Neural cell (in vitro differentiated cells): ENCODE measurements around the gene AHI1. TPM values are rescaled to one million over a fixed set of nuclear protein-coding genes. Genes with fewer than 3 reads are reported as not detected.

ENCODE experiments used
- H2AFZ ChIP-seq: fragments of 200-600, 300-800 bp; sonication (generic), shearing (Covaris generic); 2 replicates; pipeline ENCODE4 v1.6.0; 2014; ENCODE audit warnings: low read depth, mild to moderate bottlenecking, antibody characterized with exemption, low read length, moderate library complexity
- H3F3A ChIP-seq: fragments of 200-600 bp; shearing (Covaris generic); 2 replicates; pipeline ENCODE4 v1.6.1; 2016; ENCODE audit warnings: mild to moderate bottlenecking, moderate library complexity, mixed read lengths, antibody characterized with exemption, low read length; ENCODE audit not compliant: insufficient read depth, poor library complexity, severe bottlenecking
- H3K27ac ChIP-seq: fragments of 200-600, 300-800 bp; sonication (generic), shearing (Covaris generic); 2 replicates; pipeline ENCODE4 v1.5.1; 2014; ENCODE audit warnings: mild to moderate bottlenecking, low read length, moderate library complexity
- H3K27me3 ChIP-seq: fragments of 300-800, 200-600 bp; sonication (generic), shearing (Covaris generic); 2 replicates; pipeline ENCODE4 v1.6.0; 2014; ENCODE audit warnings: mild to moderate bottlenecking, low read depth, low read length, moderate library complexity; ENCODE audit not compliant: insufficient read depth
- H3K36me3 ChIP-seq: fragments of 300-800, 200-600 bp; sonication (generic), shearing (Covaris generic); 2 replicates; pipeline ENCODE4 v1.5.1; 2014; ENCODE audit warnings: mild to moderate bottlenecking, antibody characterized with exemption, low read length, moderate library complexity; ENCODE audit not compliant: insufficient read depth
- H3K4me2 ChIP-seq: fragments of 300-800, 200-600 bp; sonication (generic), shearing (Covaris generic); 2 replicates; pipeline ENCODE4 v1.6.0; 2014; ENCODE audit warnings: mild to moderate bottlenecking, low read length
- H3K4me3 ChIP-seq: fragments of 300-800, 200-600 bp; sonication (generic), shearing (Covaris generic); 2 replicates; pipeline ENCODE4 v1.5.1; 2014; ENCODE audit warnings: mild to moderate bottlenecking, low read length, moderate library complexity
- H3K79me2 ChIP-seq: fragments of 200-600 bp; shearing (Covaris generic); replicated peaks from 2 replicates; pipeline ENCODE4 v1.6.0; 2014; ENCODE audit warnings: mild to moderate bottlenecking, low read length, moderate library complexity; ENCODE audit not compliant: insufficient read depth
- H3K9ac ChIP-seq: fragments of 300-800, 200-600 bp; sonication (generic), shearing (Covaris generic); 2 replicates; pipeline ENCODE4 v1.6.1; 2016; ENCODE audit warnings: mild to moderate bottlenecking, low read length, mixed read lengths
- H3K9me2 ChIP-seq: fragments of 200-600 bp; shearing (Covaris generic); 2 replicates; pipeline ENCODE4 v1.6.1; 2016; ENCODE audit warnings: mild to moderate bottlenecking, low read length, mixed read lengths; ENCODE audit not compliant: insufficient read depth
- H3K9me3 ChIP-seq: fragments of 200-600, 300-800 bp; sonication (generic), shearing (Covaris generic); 2 replicates; pipeline ENCODE4 v1.6.1; 2016; ENCODE audit warnings: mild to moderate bottlenecking, mixed run types, low read length, moderate library complexity, mixed read lengths
- H4K20me1 ChIP-seq: fragments of 200-600 bp; shearing (Covaris generic); 2 replicates; pipeline ENCODE4 v1.6.1; 2016; ENCODE audit warnings: mild to moderate bottlenecking, mixed run types; ENCODE audit not compliant: insufficient read depth
- EP300 ChIP-seq: fragments of 450-650 bp; conservative IDR thresholded peaks from 2 replicates; pipeline ENCODE4 v1.6.1; 2014; ENCODE audit warnings: antibody characterized with exemption, mild to moderate bottlenecking, moderate library complexity; ENCODE audit not compliant: poor library complexity, severe bottlenecking
- EZH2 ChIP-seq: fragments of 200-600, 300-800 bp; shearing (Covaris generic), sonication (generic); IDR thresholded peaks from 2 replicates; pipeline ENCODE4 v1.6.1; 2014; ENCODE audit warnings: antibody characterized with exemption, low read length, borderline replicate concordance, mild to moderate bottlenecking; ENCODE audit not compliant: insufficient read depth, poor library complexity, severe bottlenecking
- MXI1 ChIP-seq: fragments of 450-650 bp; conservative IDR thresholded peaks from 2 replicates; pipeline ENCODE4 v1.6.1; 2014; ENCODE audit warnings: antibody characterized with exemption, mild to moderate bottlenecking; ENCODE audit not compliant: poor library complexity, severe bottlenecking
- POLR2AphosphoS5 ChIP-seq: IDR thresholded peaks from 2 replicates; pipeline ENCODE4 v1.6.1; 2012
- RAD21 ChIP-seq: fragments of 450-650 bp; conservative IDR thresholded peaks from 2 replicates; pipeline ENCODE4 v1.6.1; 2014; ENCODE audit warnings: antibody characterized with exemption, mild to moderate bottlenecking, moderate library complexity
- SMC3 ChIP-seq: fragments of 450-650 bp; conservative IDR thresholded peaks from 2 replicates; pipeline ENCODE4 v1.6.1; 2014; ENCODE audit warnings: antibody characterized with exemption, mild to moderate bottlenecking, moderate library complexity; ENCODE audit not compliant: poor library complexity
- TAF1 ChIP-seq: IDR thresholded peaks from 2 replicates; pipeline ENCODE4 v1.6.1; 2012; ENCODE audit warnings: low read depth
- polyA plus RNA-seq: library from polyadenylated mRNA; depleted of rRNA; stranded (reverse); fragments of >200 nt; gene quantifications from 2 replicates; pipeline ENCODE4 v1.2.3, GENCODE V29; 2014
- TF ChIP-seq, protein P1 (sequence below): IDR thresholded peaks from 2 replicates; pipeline ENCODE4 v1.6.1; 2012; ENCODE audit warnings: borderline replicate concordance
- TF ChIP-seq, protein P2 (sequence below): fragments of 450-650 bp; IDR thresholded peaks from 2 replicates; pipeline ENCODE4 v1.5.1; 2014; ENCODE audit warnings: antibody characterized with exemption, mild to moderate bottlenecking, moderate library complexity; ENCODE audit not compliant: poor library complexity, severe bottlenecking

Gene AHI1
- polyA plus RNA-seq, 1 donor from 2014 or later: 58.2 TPM

DNA sequence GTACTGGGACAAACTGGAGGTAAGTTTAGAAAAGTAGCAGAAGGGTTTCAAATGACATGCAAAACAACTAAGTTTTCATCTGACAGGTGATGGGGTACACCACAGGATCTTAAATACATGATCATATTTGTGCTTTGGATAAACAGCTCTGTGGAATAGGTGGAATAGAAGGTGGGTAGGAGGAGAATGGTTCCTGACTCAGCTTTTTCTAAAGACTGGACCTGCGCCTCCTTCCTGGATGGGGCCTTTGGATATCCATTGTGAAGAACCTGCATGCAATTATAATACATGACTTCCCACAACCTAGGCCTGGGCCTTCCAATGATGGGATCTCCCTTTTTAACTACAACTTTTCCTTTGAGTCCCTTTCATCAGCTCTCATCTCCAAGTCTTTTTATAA, 145.9 kb downstream of the AHI1 start:
- Histone ChIP-seq H3K27ac (no peak overlapping the region), H3K27me3 (no peaks in the 10 kb centered on the region), H2AFZ (no peak overlapping the region), H3K79me2 (no peaks in the 10 kb centered on the region), H3K4me3 (no peak overlapping the region), H4K20me1 (no peaks in the 10 kb centered on the region), H3K36me3 (no peaks in the 10 kb centered on the region), H3K9ac (no peak overlapping the region), H3K4me2 (no peak overlapping the region), H3F3A (no peaks in the 10 kb centered on the region), H3K9me2 (no peaks in the 10 kb centered on the region), H3K9me3 (no peaks in the 10 kb centered on the region)
- no peak for TF ChIP-seq SMC3

DNA sequence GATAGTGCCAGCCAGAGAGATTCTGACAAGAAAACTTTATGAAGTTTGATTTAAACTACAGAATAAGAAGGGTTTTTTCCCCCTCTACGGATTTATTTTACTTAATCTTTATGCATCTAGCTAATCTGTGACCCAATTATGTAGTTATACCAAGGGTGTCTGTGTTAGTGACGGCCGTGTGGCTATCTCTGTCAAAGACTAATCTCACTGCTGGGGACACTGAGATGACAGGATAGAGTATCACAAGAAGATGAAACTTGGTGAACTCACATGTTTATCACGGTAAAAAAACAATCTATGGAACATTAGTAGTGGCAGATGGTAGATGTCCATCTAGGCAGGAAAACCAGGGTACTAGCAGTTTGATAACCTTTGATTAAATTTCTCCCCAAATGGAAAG, 149.7 kb downstream of the AHI1 start:
- Histone ChIP-seq H3K9me3 (no peaks in the 10 kb centered on the region), H3K36me3 (no peaks in the 10 kb centered on the region), H3K27me3 (no peaks in the 10 kb centered on the region), H3K79me2 (no peaks in the 10 kb centered on the region), H3K4me2 (no peak overlapping the region), H3F3A (no peaks in the 10 kb centered on the region), H4K20me1 (no peaks in the 10 kb centered on the region), H3K27ac (no peak overlapping the region), H3K9me2 (no peaks in the 10 kb centered on the region), H3K4me3 (no peak overlapping the region), H2AFZ (no peak overlapping the region), H3K9ac (no peak overlapping the region)
- no peak for TF ChIP-seq MXI1
- TF ChIP-seq, protein P1, sequence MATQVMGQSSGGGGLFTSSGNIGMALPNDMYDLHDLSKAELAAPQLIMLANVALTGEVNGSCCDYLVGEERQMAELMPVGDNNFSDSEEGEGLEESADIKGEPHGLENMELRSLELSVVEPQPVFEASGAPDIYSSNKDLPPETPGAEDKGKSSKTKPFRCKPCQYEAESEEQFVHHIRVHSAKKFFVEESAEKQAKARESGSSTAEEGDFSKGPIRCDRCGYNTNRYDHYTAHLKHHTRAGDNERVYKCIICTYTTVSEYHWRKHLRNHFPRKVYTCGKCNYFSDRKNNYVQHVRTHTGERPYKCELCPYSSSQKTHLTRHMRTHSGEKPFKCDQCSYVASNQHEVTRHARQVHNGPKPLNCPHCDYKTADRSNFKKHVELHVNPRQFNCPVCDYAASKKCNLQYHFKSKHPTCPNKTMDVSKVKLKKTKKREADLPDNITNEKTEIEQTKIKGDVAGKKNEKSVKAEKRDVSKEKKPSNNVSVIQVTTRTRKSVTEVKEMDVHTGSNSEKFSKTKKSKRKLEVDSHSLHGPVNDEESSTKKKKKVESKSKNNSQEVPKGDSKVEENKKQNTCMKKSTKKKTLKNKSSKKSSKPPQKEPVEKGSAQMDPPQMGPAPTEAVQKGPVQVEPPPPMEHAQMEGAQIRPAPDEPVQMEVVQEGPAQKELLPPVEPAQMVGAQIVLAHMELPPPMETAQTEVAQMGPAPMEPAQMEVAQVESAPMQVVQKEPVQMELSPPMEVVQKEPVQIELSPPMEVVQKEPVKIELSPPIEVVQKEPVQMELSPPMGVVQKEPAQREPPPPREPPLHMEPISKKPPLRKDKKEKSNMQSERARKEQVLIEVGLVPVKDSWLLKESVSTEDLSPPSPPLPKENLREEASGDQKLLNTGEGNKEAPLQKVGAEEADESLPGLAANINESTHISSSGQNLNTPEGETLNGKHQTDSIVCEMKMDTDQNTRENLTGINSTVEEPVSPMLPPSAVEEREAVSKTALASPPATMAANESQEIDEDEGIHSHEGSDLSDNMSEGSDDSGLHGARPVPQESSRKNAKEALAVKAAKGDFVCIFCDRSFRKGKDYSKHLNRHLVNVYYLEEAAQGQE: no peak
- no peak for TF ChIP-seq SMC3
- TF ChIP-seq TAF1: no peak
- TF ChIP-seq RAD21: no peak
- TF ChIP-seq EZH2: no peak
- TF ChIP-seq, protein P2, sequence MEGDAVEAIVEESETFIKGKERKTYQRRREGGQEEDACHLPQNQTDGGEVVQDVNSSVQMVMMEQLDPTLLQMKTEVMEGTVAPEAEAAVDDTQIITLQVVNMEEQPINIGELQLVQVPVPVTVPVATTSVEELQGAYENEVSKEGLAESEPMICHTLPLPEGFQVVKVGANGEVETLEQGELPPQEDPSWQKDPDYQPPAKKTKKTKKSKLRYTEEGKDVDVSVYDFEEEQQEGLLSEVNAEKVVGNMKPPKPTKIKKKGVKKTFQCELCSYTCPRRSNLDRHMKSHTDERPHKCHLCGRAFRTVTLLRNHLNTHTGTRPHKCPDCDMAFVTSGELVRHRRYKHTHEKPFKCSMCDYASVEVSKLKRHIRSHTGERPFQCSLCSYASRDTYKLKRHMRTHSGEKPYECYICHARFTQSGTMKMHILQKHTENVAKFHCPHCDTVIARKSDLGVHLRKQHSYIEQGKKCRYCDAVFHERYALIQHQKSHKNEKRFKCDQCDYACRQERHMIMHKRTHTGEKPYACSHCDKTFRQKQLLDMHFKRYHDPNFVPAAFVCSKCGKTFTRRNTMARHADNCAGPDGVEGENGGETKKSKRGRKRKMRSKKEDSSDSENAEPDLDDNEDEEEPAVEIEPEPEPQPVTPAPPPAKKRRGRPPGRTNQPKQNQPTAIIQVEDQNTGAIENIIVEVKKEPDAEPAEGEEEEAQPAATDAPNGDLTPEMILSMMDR: no peak
- TF ChIP-seq EP300: no peak
- no peak for TF ChIP-seq POLR2AphosphoS5

DNA sequence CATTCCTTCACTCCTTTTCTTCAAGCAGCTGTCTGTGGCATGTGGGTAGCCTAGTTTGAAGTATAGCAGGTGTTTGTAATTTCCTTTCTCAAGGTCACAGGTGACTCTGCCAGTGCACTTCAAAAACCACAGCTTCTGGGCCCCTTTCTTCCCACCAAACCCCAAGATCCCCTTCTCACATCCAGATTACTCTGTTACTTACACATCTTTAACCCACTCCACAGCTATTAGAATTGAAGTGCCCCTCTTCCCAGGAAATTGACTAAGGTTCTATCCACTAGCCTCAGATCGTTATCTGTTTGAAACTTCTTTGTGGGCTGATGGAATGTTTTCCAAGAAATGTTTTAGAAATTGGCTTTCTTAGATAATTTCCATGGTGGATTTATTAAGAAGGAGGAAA, 150.8 kb downstream of the AHI1 start:
- TF ChIP-seq SMC3 (no peak), MXI1 (no peak), EZH2 (no peak), RAD21 (no peak), TAF1 (no peak), POLR2AphosphoS5 (no peak), EP300 (no peak)
- TF ChIP-seq, protein P2: no peak
- TF ChIP-seq, protein P1: no peak
- Histone ChIP-seq H2AFZ (no peak overlapping the region), H3K79me2 (no peaks in the 10 kb centered on the region), H3K4me3 (no peak overlapping the region), H3K9me3 (no peaks in the 10 kb centered on the region), H3K27me3 (no peaks in the 10 kb centered on the region), H3K4me2 (no peak overlapping the region), H3K9ac (no peak overlapping the region), H3K36me3 (no peaks in the 10 kb centered on the region), H4K20me1 (no peaks in the 10 kb centered on the region), H3K9me2 (no peaks in the 10 kb centered on the region), H3K27ac (no peak overlapping the region), H3F3A (no peaks in the 10 kb centered on the region)
